OCI-M2 (cell line): ENCODE measurements around the gene UBE2L5.

Source experiments
- DNase-seq: peaks from one replicate; lab custom pipeline; 2025; ENCODE audit not compliant: unreplicated experiment; lab: John Stamatoyannopoulos, UW

Gene UBE2L5

GRCh38 chr13:30422054-30422839 is at the start of gene UBE2L5:
Gene UBE2L5, plus strand, starts transcription at chr13:30422493. Its CDS starts 5,498 bp downstream, at chr13:30427991.
- no peak for DNase-seq

- DNase-seq = no peak
Measured at GRCh38 chr13:30373727-30374126, 48.6 kb upstream of the UBE2L5 start.

- DNase-seq = no peak
Measured at GRCh38 chr13:30375265-30375835, 46.9 kb upstream of the UBE2L5 start.

- no peak for DNase-seq
Measured at GRCh38 chr13:30376426-30377311, 45.6 kb upstream of the UBE2L5 start.

- no peak for DNase-seq
Measured at GRCh38 chr13:30377312-30377685, 45.0 kb upstream of the UBE2L5 start.

- DNase-seq = no peak
Measured at GRCh38 chr13:30378191-30378590, 44.1 kb upstream of the UBE2L5 start.

- DNase-seq = no peak
Measured at GRCh38 chr13:30381049-30381448, 41.2 kb upstream of the UBE2L5 start.

- no peak for DNase-seq
Measured at GRCh38 chr13:30382836-30383525, 39.3 kb upstream of the UBE2L5 start.

- no peak for DNase-seq
Measured at GRCh38 chr13:30388406-30389283, 33.6 kb upstream of the UBE2L5 start.

GRCh38 chr13:30391956-30392680 is 30.2 kb upstream of the UBE2L5 start:
- DNase-seq = no peak

- no peak for DNase-seq
Measured at GRCh38 chr13:30392681-30393045, 29.6 kb upstream of the UBE2L5 start.

- no peak for DNase-seq
Measured at GRCh38 chr13:30394751-30395191, 27.5 kb upstream of the UBE2L5 start.

- DNase-seq = peak; percentile 10
Measured at GRCh38 chr13:30395192-30396158, 26.8 kb upstream of the UBE2L5 start.

- no peak for DNase-seq
Measured at GRCh38 chr13:30396434-30397075, 25.7 kb upstream of the UBE2L5 start.

- no peak for DNase-seq
Measured at GRCh38 chr13:30398601-30399072, 23.7 kb upstream of the UBE2L5 start.

- no peak for DNase-seq
Measured at GRCh38 chr13:30400376-30400775, 21.9 kb upstream of the UBE2L5 start.

GRCh38 chr13:30401347-30401746 is 20.9 kb upstream of the UBE2L5 start:
- DNase-seq = no peak

- DNase-seq = no peak
Measured at GRCh38 chr13:30403456-30403855, 18.8 kb upstream of the UBE2L5 start.
